HG02884 (cell line): ENCODE results near the gene TTC39B.

Source experiments
- ATAC-seq: cut with Tn5 transposase; IDR thresholded peaks from one replicate; pipeline ENCODE4 v1.9.1; 2021; ENCODE audit warnings: mild to moderate bottlenecking, moderate library complexity; ENCODE audit not compliant: unreplicated experiment

Gene TTC39B

GRCh38 chr9:15137658-15138356, 169.2 kb downstream of the TTC39B start:
- ATAC-seq: no peak

GRCh38 chr9:15137089-15137488, 169.9 kb downstream of the TTC39B start:
- no peak for ATAC-seq

GRCh38 chr9:15136646-15137045, 170.4 kb downstream of the TTC39B start:
- no peak for ATAC-seq

- ATAC-seq: peak; percentile 97
These were observed 171.7 kb downstream of the TTC39B start for GRCh38 chr9:15135164-15135792.

DNA sequence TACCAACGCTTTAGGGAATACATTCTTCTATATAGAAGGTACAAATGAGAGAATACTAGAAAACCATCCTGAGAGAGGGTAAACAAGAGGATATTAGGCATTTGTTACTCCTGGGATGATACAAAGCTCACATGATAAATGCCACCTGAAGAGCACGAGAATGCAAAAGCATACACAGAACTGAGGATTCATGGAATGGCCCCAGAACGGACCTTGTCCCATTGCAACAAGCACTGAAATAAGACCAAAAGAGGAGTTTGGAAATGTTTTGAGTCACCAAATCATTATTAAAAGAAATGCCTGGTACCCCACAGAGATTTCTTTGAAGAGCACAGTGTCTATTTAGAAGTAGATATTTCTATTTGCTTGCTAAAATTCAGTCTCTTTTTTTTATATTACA, 173.5 kb downstream of the TTC39B start:
- ATAC-seq: no peak

DNA sequence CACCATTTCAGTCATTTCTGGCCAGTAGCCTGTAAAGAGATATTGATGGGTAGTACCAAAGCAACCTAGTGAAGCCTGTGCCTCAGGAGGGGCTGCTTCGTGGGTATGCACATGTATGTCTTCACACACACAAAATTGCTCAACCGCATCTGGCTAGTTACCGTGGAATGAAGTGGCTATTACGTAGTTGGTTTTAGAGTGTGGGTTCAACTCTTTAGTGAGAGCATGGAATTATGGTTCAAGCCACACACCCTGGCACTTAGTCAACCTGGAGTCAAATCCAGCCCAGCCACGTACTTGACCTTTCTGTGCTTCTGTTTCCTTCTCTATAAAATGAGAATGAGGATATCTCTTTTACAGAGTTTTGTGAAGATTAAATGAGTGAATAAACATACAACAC, 174.9 kb downstream of the TTC39B start:
- no peak for ATAC-seq

DNA sequence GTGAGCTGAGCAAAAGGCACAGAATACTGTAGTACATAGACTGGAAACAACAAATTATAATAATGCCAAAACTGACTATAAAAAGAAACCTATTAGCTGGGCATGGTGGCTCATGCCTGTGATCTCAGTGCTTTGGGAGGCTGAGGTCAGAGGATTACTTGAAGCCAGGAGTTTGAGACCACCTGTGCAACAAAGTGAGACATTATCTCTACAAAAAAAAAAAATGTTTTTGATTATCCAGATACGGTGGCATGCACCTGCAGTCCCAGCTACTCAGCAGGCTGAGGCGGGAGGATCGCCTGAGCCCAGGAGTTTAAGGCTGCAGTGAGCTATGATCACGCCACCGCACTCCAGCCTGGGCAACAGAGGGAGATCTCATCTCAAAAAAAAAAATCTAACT, 175.9 kb downstream of the TTC39B start:
- no peak for ATAC-seq

DNA sequence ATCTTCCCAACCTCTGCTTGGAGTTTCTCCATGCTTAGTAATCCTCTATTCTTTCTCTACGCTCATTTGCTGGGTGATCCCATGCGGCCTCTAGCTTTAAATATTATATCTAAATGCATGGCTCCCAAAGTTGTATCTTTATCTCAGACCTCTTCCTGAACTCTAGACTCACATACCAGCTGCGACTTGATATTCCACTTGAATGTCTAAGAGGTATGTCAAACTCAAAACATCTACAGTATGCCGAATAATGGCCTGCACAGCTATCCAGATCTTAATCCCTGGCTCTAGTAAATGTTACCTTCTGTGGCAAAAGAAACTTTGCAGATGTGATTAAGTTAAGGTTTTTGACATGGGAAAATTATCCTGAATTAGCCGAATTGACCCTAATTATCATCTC, 179.2 kb downstream of the TTC39B start:
- no peak for ATAC-seq

DNA sequence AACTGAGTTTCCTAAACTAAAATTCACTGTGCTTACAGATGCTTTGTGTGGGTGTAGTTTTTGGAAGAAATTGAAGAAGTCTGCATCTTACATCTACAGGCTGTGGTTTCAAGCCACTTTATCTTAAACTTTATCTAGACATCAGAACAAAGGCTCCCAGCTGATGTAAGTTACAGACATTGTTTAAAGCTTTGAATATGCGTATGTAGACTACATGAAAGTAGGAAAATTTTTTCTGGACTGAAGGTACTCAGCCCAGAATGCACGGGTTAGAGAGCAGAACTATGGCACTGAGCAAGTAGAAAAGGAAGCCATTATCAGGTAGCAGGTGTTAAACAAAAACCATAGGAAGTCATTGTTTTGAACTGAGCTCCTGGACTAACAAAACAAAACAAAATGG, 185.4 kb downstream of the TTC39B start:
- no peak for ATAC-seq

DNA sequence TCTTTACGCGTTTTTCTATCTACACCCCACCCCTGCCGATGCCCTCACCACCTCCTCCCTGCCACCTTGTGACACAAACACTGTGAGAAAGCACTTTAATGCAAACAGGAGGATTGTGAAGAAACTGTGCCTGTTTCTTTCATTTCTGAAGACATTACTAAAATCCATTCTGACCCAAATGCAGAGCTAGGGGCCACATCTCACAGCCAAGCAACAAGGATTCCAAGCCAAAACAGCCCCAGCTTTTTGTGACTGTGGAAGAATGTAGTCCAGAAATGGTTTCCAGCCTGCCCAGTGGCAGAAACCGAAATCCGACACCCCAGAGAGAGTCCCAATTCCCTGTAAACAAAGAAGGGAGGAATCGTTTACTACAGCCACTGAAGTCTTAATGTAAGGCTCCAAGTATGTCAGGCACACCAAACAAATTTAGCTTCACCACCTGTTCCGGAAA, 190.9 kb downstream of the TTC39B start:
- ATAC-seq: no peak

GRCh38 chr9:15115702-15116101, 191.3 kb downstream of the TTC39B start:
- no peak for ATAC-seq

GRCh38 chr9:15115041-15115440, 192.0 kb downstream of the TTC39B start:
- no peak for ATAC-seq
